ENCODE measurements around the gene NRP2.

The NRP2 gene

GRCh38 chr2:205746420-205746785 lies 64.1 kb downstream of the NRP2 start:
- H3K9me3 ChIP-seq (ENCODE audit: control insufficient read depth in 2 of 2, low read length in 2 of 2), result no peaks in the 10 kb centered on the region
- peak overlapping the region; percentile 89 for H3K27ac ChIP-seq (ENCODE audit: low read length)
- H3K9ac ChIP-seq (ENCODE audit: low read length in 2 of 2), result peak overlapping the region in 1 of 2 donors; percentile 29
- no peaks in the 10 kb centered on the region for H3K27me3 ChIP-seq (ENCODE audit: control insufficient read depth in 1 of 2, insufficient read depth in 2 of 2, low read length in 2 of 2)
- H3K36me3 ChIP-seq (ENCODE audit: control insufficient read depth in 2 of 2, insufficient read depth in 2 of 2, low read length in 2 of 2), result peaks cover 65 to 78% of the 10 kb centered on the region in 2 donors
- H3K4me3 ChIP-seq (ENCODE audit: low read length in 2 of 2), result no peak overlapping the region
- peaks cover 69% of the 10 kb centered on the region for H3K4me1 ChIP-seq (ENCODE audit: control insufficient read depth, insufficient read depth, low read length)

GRCh38 chr2:205747829-205748386 lies 65.6 kb downstream of the NRP2 start:
- Histone ChIP-seq H3K9me3 (ENCODE audit: control insufficient read depth in 2 of 2, low read length in 2 of 2) (no peaks in the 10 kb centered on the region), H3K27me3 (ENCODE audit: control insufficient read depth in 1 of 2, insufficient read depth in 2 of 2, low read length in 2 of 2) (no peaks in the 10 kb centered on the region), H3K4me3 (ENCODE audit: low read length in 2 of 2) (no peak overlapping the region), H3K27ac (ENCODE audit: low read length) (peak overlapping the region; percentile 89), H3K4me1 (ENCODE audit: control insufficient read depth, insufficient read depth, low read length) (peaks cover 80% of the 10 kb centered on the region), H3K36me3 (ENCODE audit: control insufficient read depth in 2 of 2, insufficient read depth in 2 of 2, low read length in 2 of 2) (peaks cover 63 to 78% of the 10 kb centered on the region in 2 donors), H3K9ac (ENCODE audit: low read length in 2 of 2) (peak overlapping the region; percentile 5 to 38)

- Histone ChIP-seq H3K9me3 (ENCODE audit: control insufficient read depth in 2 of 2, low read length in 2 of 2) (no peaks in the 10 kb centered on the region), H3K36me3 (ENCODE audit: control insufficient read depth in 2 of 2, insufficient read depth in 2 of 2, low read length in 2 of 2) (peaks cover 61 to 78% of the 10 kb centered on the region in 2 donors), H3K4me3 (ENCODE audit: low read length in 2 of 2) (no peak overlapping the region), H3K27me3 (ENCODE audit: control insufficient read depth in 1 of 2, insufficient read depth in 2 of 2, low read length in 2 of 2) (no peaks in the 10 kb centered on the region), H3K4me1 (ENCODE audit: control insufficient read depth, insufficient read depth, low read length) (peaks cover 79% of the 10 kb centered on the region), H3K9ac (ENCODE audit: low read length in 2 of 2) (peak overlapping the region in 1 of 2 donors; percentile 6), H3K27ac (ENCODE audit: low read length) (peak overlapping the region; percentile 89)
Measured at GRCh38 chr2:205748639-205749038, 66.3 kb downstream of the NRP2 start.

- Histone ChIP-seq H3K36me3 (ENCODE audit: control insufficient read depth in 2 of 2, insufficient read depth in 2 of 2, low read length in 2 of 2) (peaks cover 61 to 74% of the 10 kb centered on the region in 2 donors), H3K4me1 (ENCODE audit: control insufficient read depth, insufficient read depth, low read length) (peaks cover 78% of the 10 kb centered on the region), H3K9ac (ENCODE audit: low read length in 2 of 2) (no peak overlapping the region), H3K4me3 (ENCODE audit: low read length in 2 of 2) (no peak overlapping the region), H3K27ac (ENCODE audit: low read length) (peak overlapping the region; percentile 89), H3K9me3 (ENCODE audit: control insufficient read depth in 2 of 2, low read length in 2 of 2) (no peaks in the 10 kb centered on the region), H3K27me3 (ENCODE audit: control insufficient read depth in 1 of 2, insufficient read depth in 2 of 2, low read length in 2 of 2) (no peaks in the 10 kb centered on the region)
Measured at GRCh38 chr2:205749078-205749477, 66.8 kb downstream of the NRP2 start.

GRCh38 chr2:205750797-205751196 lies 68.5 kb downstream of the NRP2 start:
- Histone ChIP-seq H3K9me3 (ENCODE audit: control insufficient read depth in 2 of 2, low read length in 2 of 2) (no peaks in the 10 kb centered on the region), H3K9ac (ENCODE audit: low read length in 2 of 2) (no peak overlapping the region), H3K4me3 (ENCODE audit: low read length in 2 of 2) (no peak overlapping the region), H3K27me3 (ENCODE audit: control insufficient read depth in 1 of 2, insufficient read depth in 2 of 2, low read length in 2 of 2) (no peaks in the 10 kb centered on the region), H3K27ac (ENCODE audit: low read length) (peak overlapping the region; percentile 83), H3K4me1 (ENCODE audit: control insufficient read depth, insufficient read depth, low read length) (peaks cover 78% of the 10 kb centered on the region), H3K36me3 (ENCODE audit: control insufficient read depth in 2 of 2, insufficient read depth in 2 of 2, low read length in 2 of 2) (peaks cover 53 to 62% of the 10 kb centered on the region in 2 donors)

- Histone ChIP-seq H3K4me1 (ENCODE audit: control insufficient read depth, insufficient read depth, low read length) (peaks cover 78% of the 10 kb centered on the region), H3K9ac (ENCODE audit: low read length in 2 of 2) (no peak overlapping the region), H3K27me3 (ENCODE audit: control insufficient read depth in 1 of 2, insufficient read depth in 2 of 2, low read length in 2 of 2) (no peaks in the 10 kb centered on the region), H3K9me3 (ENCODE audit: control insufficient read depth in 2 of 2, low read length in 2 of 2) (no peaks in the 10 kb centered on the region), H3K4me3 (ENCODE audit: low read length in 2 of 2) (no peak overlapping the region), H3K27ac (ENCODE audit: low read length) (peak overlapping the region; percentile 83), H3K36me3 (ENCODE audit: control insufficient read depth in 2 of 2, insufficient read depth in 2 of 2, low read length in 2 of 2) (peaks cover 53 to 61% of the 10 kb centered on the region in 2 donors)
Measured at GRCh38 chr2:205751569-205752031, 69.3 kb downstream of the NRP2 start.

GRCh38 chr2:205752296-205752820 lies 70.1 kb downstream of the NRP2 start:
- peak overlapping the region; percentile 83 for H3K27ac ChIP-seq (ENCODE audit: low read length)
- no peak overlapping the region for H3K4me3 ChIP-seq (ENCODE audit: low read length in 2 of 2)
- H3K4me1 ChIP-seq (ENCODE audit: control insufficient read depth, insufficient read depth, low read length), result peaks cover 78% of the 10 kb centered on the region
- peaks cover 54 to 57% of the 10 kb centered on the region in 2 donors for H3K36me3 ChIP-seq (ENCODE audit: control insufficient read depth in 2 of 2, insufficient read depth in 2 of 2, low read length in 2 of 2)
- H3K9ac ChIP-seq (ENCODE audit: low read length in 2 of 2), result no peak overlapping the region
- H3K9me3 ChIP-seq (ENCODE audit: control insufficient read depth in 2 of 2, low read length in 2 of 2), result no peaks in the 10 kb centered on the region
- no peaks in the 10 kb centered on the region for H3K27me3 ChIP-seq (ENCODE audit: control insufficient read depth in 1 of 2, insufficient read depth in 2 of 2, low read length in 2 of 2)

GRCh38 chr2:205752924-205753323 lies 70.6 kb downstream of the NRP2 start:
- Histone ChIP-seq H3K36me3 (ENCODE audit: control insufficient read depth in 2 of 2, insufficient read depth in 2 of 2, low read length in 2 of 2) (peaks cover 54 to 55% of the 10 kb centered on the region in 2 donors), H3K9ac (ENCODE audit: low read length in 2 of 2) (no peak overlapping the region), H3K4me3 (ENCODE audit: low read length in 2 of 2) (no peak overlapping the region), H3K4me1 (ENCODE audit: control insufficient read depth, insufficient read depth, low read length) (peaks cover 78% of the 10 kb centered on the region), H3K27me3 (ENCODE audit: control insufficient read depth in 1 of 2, insufficient read depth in 2 of 2, low read length in 2 of 2) (no peaks in the 10 kb centered on the region), H3K9me3 (ENCODE audit: control insufficient read depth in 2 of 2, low read length in 2 of 2) (no peaks in the 10 kb centered on the region), H3K27ac (ENCODE audit: low read length) (peak overlapping the region; percentile 83)

- Histone ChIP-seq H3K27ac (ENCODE audit: low read length) (peak overlapping the region; percentile 82), H3K9me3 (ENCODE audit: control insufficient read depth in 2 of 2, low read length in 2 of 2) (no peaks in the 10 kb centered on the region), H3K36me3 (ENCODE audit: control insufficient read depth in 2 of 2, insufficient read depth in 2 of 2, low read length in 2 of 2) (peaks cover 51 to 53% of the 10 kb centered on the region in 2 donors), H3K4me1 (ENCODE audit: control insufficient read depth, insufficient read depth, low read length) (peaks cover 77% of the 10 kb centered on the region), H3K27me3 (ENCODE audit: control insufficient read depth in 1 of 2, insufficient read depth in 2 of 2, low read length in 2 of 2) (no peaks in the 10 kb centered on the region), H3K4me3 (ENCODE audit: low read length in 2 of 2) (no peak overlapping the region), H3K9ac (ENCODE audit: low read length in 2 of 2) (peak overlapping the region in 1 of 2 donors; percentile 29)
Measured at GRCh38 chr2:205754285-205754923, 72.1 kb downstream of the NRP2 start.

GRCh38 chr2:205754924-205755321 lies 72.6 kb downstream of the NRP2 start:
- no peak overlapping the region for H3K4me3 ChIP-seq (ENCODE audit: low read length in 2 of 2)

GRCh38 chr2:205755923-205756322 lies 73.6 kb downstream of the NRP2 start:
- peak overlapping the region; percentile 82 for H3K27ac ChIP-seq (ENCODE audit: low read length)
- no peak overlapping the region for H3K9ac ChIP-seq (ENCODE audit: low read length in 2 of 2)
- H3K4me3 ChIP-seq (ENCODE audit: low read length in 2 of 2), result no peak overlapping the region
- peaks cover 89% of the 10 kb centered on the region for H3K4me1 ChIP-seq (ENCODE audit: control insufficient read depth, insufficient read depth, low read length)
- H3K27me3 ChIP-seq (ENCODE audit: control insufficient read depth in 1 of 2, insufficient read depth in 2 of 2, low read length in 2 of 2), result no peaks in the 10 kb centered on the region
- H3K36me3 ChIP-seq (ENCODE audit: control insufficient read depth in 2 of 2, insufficient read depth in 2 of 2, low read length in 2 of 2), result peaks cover 44 to 55% of the 10 kb centered on the region in 2 donors
- no peaks in the 10 kb centered on the region for H3K9me3 ChIP-seq (ENCODE audit: control insufficient read depth in 2 of 2, low read length in 2 of 2)

More at GRCh38 chr2:205754924-205755321, 72.6 kb downstream of the NRP2 start:
- H3K27me3 ChIP-seq (ENCODE audit: control insufficient read depth in 1 of 2, insufficient read depth in 2 of 2, low read length in 2 of 2), result no peaks in the 10 kb centered on the region
- peaks cover 79% of the 10 kb centered on the region for H3K4me1 ChIP-seq (ENCODE audit: control insufficient read depth, insufficient read depth, low read length)
- peak overlapping the region; percentile 82 for H3K27ac ChIP-seq (ENCODE audit: low read length)
- no peaks in the 10 kb centered on the region for H3K9me3 ChIP-seq (ENCODE audit: control insufficient read depth in 2 of 2, low read length in 2 of 2)
- H3K9ac ChIP-seq (ENCODE audit: low read length in 2 of 2), result no peak overlapping the region
- peaks cover 48 to 49% of the 10 kb centered on the region in 2 donors for H3K36me3 ChIP-seq (ENCODE audit: control insufficient read depth in 2 of 2, insufficient read depth in 2 of 2, low read length in 2 of 2)

Data from stomach smooth muscle (tissue), 2 donors.